Stimulated activated CD8-positive, alpha-beta memory T cell treated with anti-CD3 and anti-CD28 coated beads, Interleukin-15, amount 100 ng/mL, for 48 hours (primary cell): ENCODE results near the gene TRPM3.

Experiments used
- DNase-seq, 2 donors: peaks; one replicate each; pipeline ENCODE4 v3.0.0-alpha.2; 2020; ENCODE audit warnings: low read depth in 2 of 2

Gene TRPM3

DNA sequence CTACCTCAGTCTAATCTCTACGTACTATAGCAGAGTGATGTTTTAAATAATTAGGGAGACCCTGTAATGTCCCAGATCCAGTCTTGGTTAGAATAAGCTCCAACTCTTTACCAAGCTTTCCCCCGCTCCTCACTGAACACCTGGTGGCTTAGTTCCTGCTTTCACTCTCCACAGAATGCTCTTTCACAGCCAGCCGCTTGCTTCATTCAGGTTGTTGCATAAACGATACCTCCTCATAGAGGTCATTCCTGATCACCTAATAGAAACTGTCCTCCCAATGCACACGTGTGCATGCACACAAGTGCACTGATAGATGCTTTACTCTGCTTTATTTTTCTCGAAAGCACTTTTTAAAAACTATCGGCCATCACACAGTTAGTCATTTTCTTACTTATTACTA is 298.1 kb downstream of the TRPM3 start:
- DNase-seq: no peak

- DNase-seq: no peak
These were observed 304.1 kb downstream of the TRPM3 start for GRCh38 chr9:70817311-70817710.

DNA sequence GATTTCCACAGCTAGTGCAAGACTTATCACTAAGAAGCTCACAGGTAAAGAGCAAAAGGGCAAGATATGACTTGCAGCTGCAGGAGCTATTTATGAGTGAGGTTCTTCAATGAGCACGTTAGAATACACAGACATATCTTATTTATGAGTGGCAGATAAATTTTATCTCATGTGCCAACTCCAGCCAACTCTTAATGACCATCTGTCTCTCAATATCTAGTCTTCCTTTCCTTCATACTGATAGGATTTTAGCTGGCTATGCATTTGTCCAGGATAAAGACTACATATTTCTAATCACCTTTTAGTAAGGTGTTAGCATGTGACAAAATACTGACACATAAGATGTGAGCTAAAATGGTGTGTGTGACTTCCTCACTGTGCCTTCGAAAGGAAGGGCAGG is 304.5 kb downstream of the TRPM3 start:
- DNase-seq: no peak

DNA sequence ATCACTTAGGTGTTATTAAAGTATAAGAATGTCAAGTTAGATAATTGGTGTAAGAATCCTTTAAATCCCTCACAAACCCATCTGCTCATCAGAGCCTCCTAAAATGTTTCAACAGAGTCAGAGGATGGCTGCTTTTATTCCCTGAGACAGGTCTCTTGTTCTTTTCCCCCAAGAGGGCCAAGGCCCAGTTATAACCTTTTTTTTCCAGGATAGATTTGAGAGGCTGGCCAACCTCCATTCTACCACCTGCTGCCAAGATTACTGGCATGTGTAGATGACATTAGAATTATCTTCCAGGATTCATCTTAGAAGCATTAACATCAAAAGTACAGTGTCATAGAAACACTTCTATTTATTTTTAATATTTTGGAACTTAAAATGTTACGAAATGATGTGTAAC is 305.1 kb downstream of the TRPM3 start:
- DNase-seq: no peak

- DNase-seq: no peak
These were observed 306.8 kb downstream of the TRPM3 start for GRCh38 chr9:70814597-70814996.

GRCh38 chr9:70813141-70813540 is 308.3 kb downstream of the TRPM3 start:
- DNase-seq: no peak

DNA sequence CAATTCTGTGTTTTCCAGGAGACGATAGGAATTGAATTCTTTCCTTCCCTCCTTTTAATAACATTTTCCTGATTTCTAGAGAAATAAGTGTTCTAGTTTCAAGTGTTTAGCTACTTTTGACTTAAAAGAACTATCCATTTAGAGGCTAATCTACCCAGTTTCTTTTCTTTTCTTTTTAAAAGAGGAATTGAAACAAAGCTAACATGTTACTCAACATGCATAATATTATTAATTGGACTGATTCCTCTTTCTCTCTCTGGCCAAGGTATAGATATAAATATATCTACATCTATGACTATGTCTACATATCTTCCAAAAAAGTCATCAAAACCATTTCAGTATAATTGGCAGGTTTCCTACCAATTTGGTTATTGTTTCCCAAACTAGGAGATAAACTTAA is 309.8 kb downstream of the TRPM3 start:
- DNase-seq: no peak

GRCh38 chr9:70806875-70807274 is 314.5 kb downstream of the TRPM3 start:
- no peak for DNase-seq

DNA sequence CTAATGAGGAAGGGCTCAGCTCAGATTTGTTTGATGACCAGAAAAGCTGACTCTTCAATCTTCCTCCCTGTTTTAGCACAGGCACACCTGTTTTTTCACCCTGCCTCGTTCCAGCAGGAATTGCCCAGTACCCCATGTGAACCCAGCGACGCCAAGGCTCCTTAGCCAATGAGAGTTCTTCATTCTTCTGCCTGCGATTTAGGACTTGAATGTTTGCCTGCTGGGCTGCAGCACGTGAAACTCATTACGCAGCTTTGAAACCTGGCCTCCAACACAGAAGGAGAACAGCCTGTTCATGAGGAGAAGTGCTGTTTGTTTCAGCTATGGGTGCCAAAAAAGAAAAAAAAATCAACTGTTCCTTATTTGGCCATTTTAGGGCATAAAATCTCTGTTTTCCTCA is 315.5 kb downstream of the TRPM3 start:
- no peak for DNase-seq

GRCh38 chr9:70802758-70803436 is 318.5 kb downstream of the TRPM3 start:
- DNase-seq: no peak

- no peak for DNase-seq
These were observed 319.2 kb downstream of the TRPM3 start for GRCh38 chr9:70802206-70802605.

DNA sequence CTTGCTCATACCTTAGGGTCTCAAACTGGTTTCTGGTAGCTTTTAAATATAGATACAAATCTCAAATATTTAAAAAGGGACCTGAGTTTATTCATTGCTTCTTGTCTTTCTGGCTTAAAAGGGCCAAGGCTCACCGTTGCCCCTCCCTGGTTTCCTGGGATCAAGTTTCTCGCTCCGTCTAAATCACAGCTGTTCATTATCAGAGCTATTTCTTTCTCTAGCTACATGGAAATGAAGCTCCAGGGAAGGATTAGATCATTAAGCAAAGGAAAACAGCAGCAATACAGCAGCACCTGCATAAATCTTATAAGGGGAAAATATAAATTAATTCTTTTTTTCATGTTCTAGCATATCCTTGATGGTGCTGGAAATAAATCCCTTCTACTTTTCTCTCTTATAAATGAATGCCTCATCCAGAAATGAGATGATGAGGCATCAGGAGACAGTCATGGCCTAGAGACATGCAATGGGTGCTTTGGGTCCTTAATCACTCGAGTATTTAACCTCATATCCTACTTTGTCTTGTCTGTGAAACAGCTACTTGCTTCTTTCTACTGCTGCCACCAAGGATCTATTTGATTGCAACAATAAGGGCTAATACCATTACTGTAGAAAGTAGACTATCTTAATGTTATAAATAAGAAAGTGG is 320.1 kb downstream of the TRPM3 start:
- no peak for DNase-seq

- DNase-seq: no peak
These were observed 323.4 kb downstream of the TRPM3 start for GRCh38 chr9:70798018-70798417.

- DNase-seq: no peak
These were observed 325.6 kb downstream of the TRPM3 start for GRCh38 chr9:70795841-70796240.

DNA sequence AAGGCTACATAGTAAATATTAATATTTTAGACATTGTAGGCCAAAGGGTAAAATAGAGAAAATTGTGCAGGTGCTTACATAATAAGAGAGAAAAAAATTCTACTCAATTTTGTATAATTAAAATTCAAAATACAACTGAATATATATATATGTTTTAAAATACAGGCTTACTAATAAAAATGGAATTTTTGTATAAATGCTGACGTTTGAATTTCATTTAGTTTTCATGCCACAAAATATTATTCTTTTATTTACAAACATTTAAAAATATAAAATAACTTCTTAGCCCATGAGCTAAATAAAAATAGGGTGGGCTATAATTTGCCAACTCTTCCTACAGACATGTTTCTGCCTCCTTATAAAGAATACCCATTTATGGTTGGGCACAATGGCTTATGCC is 328.6 kb downstream of the TRPM3 start:
- no peak for DNase-seq

DNA sequence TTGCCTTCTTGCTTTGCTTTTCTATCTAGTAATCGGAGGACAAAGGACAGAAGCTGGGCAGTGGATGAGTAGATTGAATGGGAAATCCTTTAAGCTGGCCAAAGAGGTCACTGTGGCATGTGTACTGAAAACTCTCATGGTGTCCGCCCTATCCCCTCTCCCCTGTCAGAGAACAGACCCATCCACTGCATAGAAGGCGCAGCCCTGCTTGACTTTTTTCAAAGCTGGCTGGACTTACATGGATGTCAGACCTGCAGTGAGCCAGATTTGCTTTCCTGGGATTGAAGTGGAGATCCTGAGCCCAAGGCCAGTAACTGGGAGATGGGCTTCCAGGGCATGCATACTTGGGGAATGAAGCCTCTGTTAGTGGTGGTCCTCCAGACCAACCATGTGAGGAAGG is 329.5 kb downstream of the TRPM3 start:
- DNase-seq: no peak

- DNase-seq: no peak
These were observed 332.3 kb downstream of the TRPM3 start for GRCh38 chr9:70789086-70789485.

GRCh38 chr9:70784456-70784855 is 337.0 kb downstream of the TRPM3 start:
- no peak for DNase-seq

- DNase-seq: no peak
These were observed 342.9 kb downstream of the TRPM3 start for GRCh38 chr9:70778568-70778967.

GRCh38 chr9:70773579-70773978 is 347.8 kb downstream of the TRPM3 start:
- DNase-seq: no peak

DNA sequence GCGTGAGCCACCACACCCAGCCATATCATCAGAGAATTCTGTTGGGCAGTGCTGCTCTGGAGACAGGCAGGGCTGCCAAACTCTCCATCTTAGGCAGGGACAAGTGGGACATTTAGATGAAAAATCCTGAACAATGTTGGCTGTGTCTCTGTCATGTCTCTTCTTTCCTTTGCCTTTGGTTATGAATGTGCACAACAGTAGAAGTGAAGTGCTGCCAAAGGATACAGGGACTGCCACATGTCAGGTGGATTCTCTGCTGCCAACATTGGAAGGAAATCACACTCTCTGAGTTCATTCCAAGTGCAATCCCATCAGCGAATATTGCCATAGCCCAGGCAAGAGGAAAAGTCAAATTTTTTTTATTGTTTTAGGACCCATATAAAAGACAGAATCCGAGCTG is 348.8 kb downstream of the TRPM3 start:
- no peak for DNase-seq

- no peak for DNase-seq
These were observed 355.5 kb downstream of the TRPM3 start for GRCh38 chr9:70765946-70766345.

- DNase-seq: no peak
These were observed 360.2 kb downstream of the TRPM3 start for GRCh38 chr9:70761139-70761670.

- DNase-seq: no peak
These were observed 361.2 kb downstream of the TRPM3 start for GRCh38 chr9:70760228-70760627.
